Body of pancreas (tissue), 4 donors: Measurements from ENCODE around the gene LYPD3. TPM values are rescaled to one million over a fixed set of nuclear protein-coding genes. Genes with fewer than 3 reads are reported as not detected.

Source experiments
- ATAC-seq: fragments of 150-250 bp; one replicate; pipeline ENCODE4 v1.9.1; 2016
- DNase-seq, 4 donors: peaks; one replicate each; pipeline ENCODE4 v3.0.0-alpha.2; 2019
- H3K27ac ChIP-seq, 4 donors: fragments of 200-600 bp; sonication (generic); 1 replicate in 3 of 4; 2 replicates in 1 of 4; pipeline versions ENCODE4 v1.5.1 to v1.6.1; 2016 to 2019; ENCODE audit warnings: mild to moderate bottlenecking in 1 of 4, mixed read lengths in 1 of 4, moderate library complexity in 1 of 4
- H3K27me3 ChIP-seq, 2 donors: fragments of 200-600 bp; sonication (generic); one replicate each; pipeline ENCODE4 v1.6.0; 2016; ENCODE audit warnings: mild to moderate bottlenecking in 1 of 2
- H3K36me3 ChIP-seq, 2 donors: fragments of 200-600 bp; sonication (generic); replicated peaks in 1 of 2; 2 replicates each; pipeline ENCODE4 v1.5.1; 2016; ENCODE audit warnings: low read depth in 2 of 2; ENCODE audit not compliant: insufficient read depth in 1 of 2
- H3K4me1 ChIP-seq: fragments of 200-600 bp; sonication (generic); one replicate; pipeline ENCODE4 v1.6.0; 2016
- H3K4me3 ChIP-seq, 2 donors: fragments of 200-600 bp; sonication (generic); 1 replicate in 1 of 2; 2 replicates in 1 of 2; pipeline ENCODE4 v1.5.1; 2016 to 2019
- H3K9me3 ChIP-seq, 3 donors: fragments of 200-600 bp; sonication (generic); 1 replicate in 2 of 3; 2 replicates in 1 of 3; pipeline ENCODE4 v1.5.1; 2016
- POLR2A ChIP-seq, 3 donors: fragments of 450-650 bp; IDR thresholded peaks; one replicate each; pipeline ENCODE4 v1.6.1; 2016; ENCODE audit warnings: antibody characterized with exemption in 3 of 3, mild to moderate bottlenecking in 2 of 3
- WGBS, 2 donors: methylation state at CpG; one replicate each; pipeline ENCODE4 v1.1.5; 2017; 5-methylcytosine and 5-hydroxymethylcytosine counted together
- intact Hi-C: fragments of 100-400 bp; cut with DNase I; formaldehyde crosslinking; loops from one replicate; pipeline ENCODE4 v1.15.1; 2023
- total RNA-seq, 2 donors: library from RNA; depleted of rRNA; stranded (reverse); fragments of >200 nt; gene quantifications; one replicate each; pipeline ENCODE4 v1.1.0, GENCODE V29; 2016
- TF ChIP-seq, protein P1 (sequence below), 7 experiments: fragments of 450-650 bp in 4 of 7; fragments of 200-600 bp in 3 of 7; sonication (generic) in 3 of 7; IDR thresholded peaks; one replicate each; pipeline ENCODE4 v1.5.1; 2016 to 2019; ENCODE audit warnings: antibody characterized with exemption in 7 of 7

The LYPD3 gene
- total RNA-seq, 2 donors from 2014 or later: 0.26 TPM; not detected in 1

DNA sequence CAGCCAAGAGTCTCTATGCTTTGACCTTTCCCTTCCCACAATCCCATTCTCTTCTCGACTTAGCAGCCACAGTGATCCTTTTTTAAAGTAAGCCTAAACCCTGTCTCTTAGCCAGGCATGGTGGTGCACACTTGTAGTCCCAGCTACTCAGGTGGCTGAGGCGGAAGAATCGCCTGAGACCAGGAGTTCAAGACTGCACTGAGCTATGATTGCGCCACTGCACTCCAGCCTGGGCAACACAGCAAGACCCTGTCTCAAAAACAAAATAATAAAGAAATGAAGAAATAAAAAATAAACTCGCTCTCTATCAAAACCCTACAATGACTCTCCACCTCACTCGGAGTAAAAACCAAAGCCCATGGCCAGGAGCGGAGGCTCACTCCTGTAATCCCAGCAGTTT lies 36.0 kb downstream of the LYPD3 start:
- Histone ChIP-seq H3K36me3 (no peaks in the 10 kb centered on the region), H3K27ac (no peak overlapping the region), H3K9me3 (no peaks in the 10 kb centered on the region), H3K4me1 (peaks cover 15% of the 10 kb centered on the region), H3K4me3 (no peak overlapping the region), H3K27me3 (no peaks in the 10 kb centered on the region)
- ATAC-seq (no peak), DNase-seq (no peak)
- intact Hi-C loops: no loop called here
- TF ChIP-seq, protein P1, sequence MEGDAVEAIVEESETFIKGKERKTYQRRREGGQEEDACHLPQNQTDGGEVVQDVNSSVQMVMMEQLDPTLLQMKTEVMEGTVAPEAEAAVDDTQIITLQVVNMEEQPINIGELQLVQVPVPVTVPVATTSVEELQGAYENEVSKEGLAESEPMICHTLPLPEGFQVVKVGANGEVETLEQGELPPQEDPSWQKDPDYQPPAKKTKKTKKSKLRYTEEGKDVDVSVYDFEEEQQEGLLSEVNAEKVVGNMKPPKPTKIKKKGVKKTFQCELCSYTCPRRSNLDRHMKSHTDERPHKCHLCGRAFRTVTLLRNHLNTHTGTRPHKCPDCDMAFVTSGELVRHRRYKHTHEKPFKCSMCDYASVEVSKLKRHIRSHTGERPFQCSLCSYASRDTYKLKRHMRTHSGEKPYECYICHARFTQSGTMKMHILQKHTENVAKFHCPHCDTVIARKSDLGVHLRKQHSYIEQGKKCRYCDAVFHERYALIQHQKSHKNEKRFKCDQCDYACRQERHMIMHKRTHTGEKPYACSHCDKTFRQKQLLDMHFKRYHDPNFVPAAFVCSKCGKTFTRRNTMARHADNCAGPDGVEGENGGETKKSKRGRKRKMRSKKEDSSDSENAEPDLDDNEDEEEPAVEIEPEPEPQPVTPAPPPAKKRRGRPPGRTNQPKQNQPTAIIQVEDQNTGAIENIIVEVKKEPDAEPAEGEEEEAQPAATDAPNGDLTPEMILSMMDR (IDR thresholded peaks at IDR 0.05): no peak
- no peak for TF ChIP-seq POLR2A (IDR thresholded peaks at IDR 0.05)
- WGBS, 2 donors: 84 to 89% methylated on average over 7 of the region's 7 CpGs

DNA sequence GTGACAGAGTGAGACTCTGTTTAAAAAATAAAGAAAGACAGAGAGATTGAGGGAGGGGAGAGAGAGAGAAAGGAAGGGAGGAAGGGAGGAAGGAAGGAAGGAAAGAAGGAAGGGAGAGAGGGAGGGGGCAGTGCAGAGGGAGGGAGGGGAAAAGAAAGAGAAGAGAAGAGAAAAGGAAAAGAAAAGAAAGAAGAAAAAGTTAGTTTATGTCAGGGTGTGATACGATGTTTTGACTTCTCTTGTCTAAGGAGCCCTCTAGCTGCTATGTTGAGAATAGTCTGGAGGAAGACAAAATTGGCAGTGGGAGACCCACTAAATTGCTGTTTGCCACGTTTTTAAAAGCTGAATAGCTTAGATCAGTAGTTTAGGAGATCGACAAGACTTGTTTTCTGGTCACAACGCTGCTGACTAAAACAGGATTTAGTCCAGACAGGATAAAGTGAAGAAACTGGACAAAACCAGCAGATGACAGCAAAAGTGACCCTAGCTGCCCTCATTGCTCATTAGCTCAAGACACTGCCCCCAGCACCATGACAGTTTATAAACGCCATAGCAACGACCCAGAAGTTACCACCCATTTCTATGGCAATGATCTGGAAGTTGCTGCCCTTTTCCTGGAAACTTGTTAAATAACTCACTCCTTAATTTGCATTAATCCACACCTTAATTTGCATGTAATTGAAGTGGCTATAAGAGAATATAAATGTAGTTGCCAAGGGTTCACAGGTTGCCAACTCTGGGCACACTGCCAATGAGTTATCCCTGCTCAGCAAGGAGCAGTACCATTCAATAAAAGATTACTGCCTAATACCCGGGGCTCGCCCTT lies 39.6 kb downstream of the LYPD3 start:
- peak; percentile 49 to 71 (median 64) for DNase-seq
- WGBS, 2 donors: 12% methylated on average over 8 of the region's 8 CpGs
- H3K4me3 ChIP-seq: no peak overlapping the region
- intact Hi-C loops: no loop called here
- H3K27ac ChIP-seq: peak overlapping the region in 3 of 4 donors; percentile 15 to 51 (median 21)
- peaks cover 15% of the 10 kb centered on the region for H3K4me1 ChIP-seq
- H3K27me3 ChIP-seq: no peaks in the 10 kb centered on the region
- peak; percentile 50 for ATAC-seq
- H3K36me3 ChIP-seq: no peaks in the 10 kb centered on the region
- no peaks in the 10 kb centered on the region for H3K9me3 ChIP-seq
- TF ChIP-seq POLR2A (IDR thresholded peaks at IDR 0.05): no peak
- TF ChIP-seq, protein P1 (IDR thresholded peaks at IDR 0.05): peak in 6 of 7 experiments; percentile 20 to 42 (median 30)

DNA sequence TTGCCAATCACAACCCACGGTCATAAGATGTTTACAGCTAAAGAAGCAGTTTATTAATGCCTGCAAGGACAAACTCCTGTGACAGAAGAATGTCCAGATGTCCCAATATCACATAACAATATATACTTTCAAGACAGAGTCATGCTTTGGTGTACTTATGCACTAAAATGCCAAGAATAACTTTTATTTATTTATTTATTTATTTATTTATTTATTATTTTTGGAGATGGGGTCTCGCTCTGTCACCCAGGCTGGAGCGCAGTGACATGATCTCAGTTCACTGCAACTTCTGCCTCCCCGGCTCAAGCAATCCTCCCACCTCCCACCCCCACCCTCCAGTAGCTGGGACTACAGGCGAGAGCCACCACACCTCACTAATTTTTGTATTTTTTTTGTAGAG lies 41.6 kb downstream of the LYPD3 start:
- WGBS, 2 donors: 85 to 88% methylated on average over 5 of the region's 5 CpGs

DNA sequence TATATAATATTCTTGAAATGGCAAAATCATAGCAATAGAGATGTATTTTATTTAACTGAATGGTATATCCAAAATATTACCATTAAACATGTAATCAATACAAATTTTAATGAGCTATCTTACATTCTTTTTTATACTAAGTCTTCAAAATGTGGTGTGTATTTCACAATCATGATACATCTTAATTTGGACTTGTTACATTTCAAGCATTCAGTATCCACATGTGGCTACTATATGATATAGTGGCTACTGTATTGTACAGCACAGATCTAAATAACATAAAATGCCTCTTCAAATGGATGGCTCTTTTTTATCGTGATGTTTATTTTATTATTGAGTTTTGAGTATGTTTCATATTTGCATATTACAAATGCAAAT lies 42.7 kb downstream of the LYPD3 start:
- H3K9me3 ChIP-seq: no peaks in the 10 kb centered on the region
- TF ChIP-seq, protein P1 (IDR thresholded peaks at IDR 0.05): no peak
- TF ChIP-seq POLR2A (IDR thresholded peaks at IDR 0.05): no peak
- 86 to 88% methylated on average over 1 of the region's 1 CpG for WGBS, 2 donors
- ATAC-seq (no peak), DNase-seq (no peak)
- H3K4me1 ChIP-seq: peaks cover 15% of the 10 kb centered on the region
- H3K27me3 ChIP-seq: no peaks in the 10 kb centered on the region
- no peak overlapping the region for H3K27ac ChIP-seq
- H3K4me3 ChIP-seq: no peak overlapping the region
- no peaks in the 10 kb centered on the region for H3K36me3 ChIP-seq
- intact Hi-C loops: no loop called here

More for the DNA sequence above, 41.6 kb downstream of the LYPD3 start:
- Histone ChIP-seq H3K4me1 (peaks cover 15% of the 10 kb centered on the region), H3K36me3 (no peaks in the 10 kb centered on the region), H3K9me3 (no peaks in the 10 kb centered on the region), H3K4me3 (no peak overlapping the region), H3K27ac (no peak overlapping the region), H3K27me3 (no peaks in the 10 kb centered on the region)
- ATAC-seq: no peak
- no peak for DNase-seq
- TF ChIP-seq, protein P1 (IDR thresholded peaks at IDR 0.05): no peak
- TF ChIP-seq POLR2A (IDR thresholded peaks at IDR 0.05): no peak
- intact Hi-C loops: no loop called here
